T47D (cell line): Measurements from ENCODE around the gene MIER3.

Source experiments
- DNase-seq, 2 experiments: peaks; one replicate each; pipeline versions ENCODE4 v3.0.0 to v3.0.0-alpha.2; 2011 to 2012; ENCODE audit warnings: low read depth in 1 of 2, low spot score in 1 of 2
- JUND ChIP-seq: IDR thresholded peaks from 2 replicates; pipeline ENCODE4 v1.6.1; 2012; ENCODE audit warnings: low read depth
- in situ Hi-C: cut with HindIII; loops from 2 replicates; pipeline ENCODE4 v1.10.0; 2016; ENCODE audit warnings: low sequenced_read_pairs, low pct_unique_long_range_greater_than_20kb

The MIER3 gene, protein sequence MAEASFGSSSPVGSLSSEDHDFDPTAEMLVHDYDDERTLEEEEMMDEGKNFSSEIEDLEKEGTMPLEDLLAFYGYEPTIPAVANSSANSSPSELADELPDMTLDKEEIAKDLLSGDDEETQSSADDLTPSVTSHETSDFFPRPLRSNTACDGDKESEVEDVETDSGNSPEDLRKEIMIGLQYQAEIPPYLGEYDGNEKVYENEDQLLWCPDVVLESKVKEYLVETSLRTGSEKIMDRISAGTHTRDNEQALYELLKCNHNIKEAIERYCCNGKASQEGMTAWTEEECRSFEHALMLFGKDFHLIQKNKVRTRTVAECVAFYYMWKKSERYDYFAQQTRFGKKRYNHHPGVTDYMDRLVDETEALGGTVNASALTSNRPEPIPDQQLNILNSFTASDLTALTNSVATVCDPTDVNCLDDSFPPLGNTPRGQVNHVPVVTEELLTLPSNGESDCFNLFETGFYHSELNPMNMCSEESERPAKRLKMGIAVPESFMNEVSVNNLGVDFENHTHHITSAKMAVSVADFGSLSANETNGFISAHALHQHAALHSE

DNA sequence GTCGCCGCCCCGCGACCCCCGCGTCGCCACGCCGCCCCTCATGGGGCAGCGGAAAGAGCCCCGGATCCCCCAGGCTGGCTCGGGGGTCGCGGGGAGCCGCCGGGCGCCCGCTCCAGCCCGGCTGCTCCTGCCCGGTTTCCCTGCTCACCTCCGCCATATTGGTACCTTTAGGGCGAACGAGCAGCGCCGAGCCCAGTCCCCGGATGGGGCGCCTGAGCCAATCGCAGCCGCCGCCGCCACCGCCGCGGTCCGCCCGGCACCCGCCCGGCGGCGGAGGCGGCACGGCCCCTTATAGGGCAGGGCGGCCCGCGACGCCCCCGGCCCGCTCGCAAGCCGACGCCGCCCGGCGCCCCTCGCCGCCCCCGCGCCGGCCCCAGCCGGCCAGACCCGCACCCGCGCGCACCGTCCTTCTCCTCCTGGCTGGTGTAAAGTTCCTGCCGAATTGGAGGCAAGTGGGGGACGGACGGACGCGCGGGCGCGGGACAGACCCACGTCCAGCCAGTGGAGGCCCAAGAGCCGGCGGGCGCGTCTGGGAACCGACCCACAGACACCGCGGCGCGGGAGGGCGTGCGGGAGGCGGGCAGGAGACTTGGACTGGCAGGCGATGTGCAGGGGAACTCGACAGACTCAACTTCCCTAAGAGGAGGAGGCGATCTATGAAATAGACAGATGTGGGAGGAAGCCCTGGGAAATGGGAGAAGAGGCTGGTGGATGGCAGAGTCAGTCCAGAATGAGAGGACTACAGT lies at the start of gene MIER3:
Gene MIER3 (minus strand): TSS at position 178 of the 746 bp plus-strand sequence. CDS start 21 bp downstream, at position 157.
- in situ Hi-C loops: no loop called here
- TF ChIP-seq JUND: no peak
- DNase-seq: peak; percentile 84 to 95

DNA sequence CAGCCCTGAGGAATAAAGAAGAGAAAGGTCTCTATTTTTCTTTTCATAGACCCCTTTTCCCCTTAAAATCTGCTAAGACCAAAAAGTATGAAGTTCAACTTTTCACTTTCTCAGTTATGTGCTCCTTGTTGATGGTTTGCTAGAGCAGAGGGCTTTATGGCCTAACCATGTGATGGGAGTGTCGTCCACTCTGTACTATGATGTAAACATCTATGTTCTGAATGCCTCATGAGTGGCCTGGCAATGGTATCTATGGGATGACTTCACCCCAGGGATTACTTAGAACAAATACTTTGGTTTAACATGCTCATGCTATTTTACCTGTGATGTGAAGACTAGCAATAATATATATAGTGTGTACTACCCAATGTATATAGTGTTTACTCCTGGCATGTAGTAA lies 43.7 kb upstream of the MIER3 start:
- TF ChIP-seq JUND: no peak
- DNase-seq: no peak
- in situ Hi-C loops: no loop called here

DNA sequence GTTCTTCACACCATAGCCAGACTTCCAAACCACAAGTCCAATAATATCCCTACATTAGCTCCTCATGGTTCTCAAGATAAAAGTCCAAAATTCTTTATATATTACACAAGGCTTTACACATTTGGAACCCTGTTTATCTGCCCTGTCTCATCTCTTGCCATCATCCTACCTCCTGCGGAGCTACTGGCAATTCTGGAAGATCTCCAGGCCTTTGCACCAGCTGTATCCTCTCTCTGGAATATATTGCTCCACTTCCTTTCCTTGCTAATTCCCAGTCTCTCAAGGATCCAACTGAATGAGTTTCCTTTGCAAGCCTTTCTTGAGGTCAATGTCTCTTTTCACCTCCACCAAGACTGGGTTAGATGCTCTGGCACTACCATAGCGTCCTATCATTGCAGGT lies 41.3 kb upstream of the MIER3 start:
- no peak for TF ChIP-seq JUND
- no peak for DNase-seq
- in situ Hi-C loops: no loop called here

DNA sequence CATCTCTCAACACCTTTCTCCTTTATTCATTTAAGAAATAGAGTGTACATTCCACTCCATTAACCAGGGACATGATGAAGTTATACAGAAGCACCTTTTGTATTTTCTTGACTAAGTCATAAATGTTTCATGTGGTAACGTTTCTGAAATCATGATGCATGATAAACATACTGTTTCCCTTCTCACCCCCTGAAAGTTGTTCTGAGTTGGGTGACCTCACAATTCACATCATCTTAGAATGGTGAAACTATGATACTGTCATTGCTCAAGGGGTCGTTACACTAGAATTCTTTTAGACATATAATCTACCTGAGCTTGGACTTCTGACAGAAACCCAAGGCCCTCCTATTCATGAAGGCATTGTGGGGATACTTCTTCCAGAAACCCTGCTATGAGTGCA lies 37.8 kb upstream of the MIER3 start:
- in situ Hi-C loops: no loop called here
- DNase-seq: no peak
- no peak for TF ChIP-seq JUND

DNA sequence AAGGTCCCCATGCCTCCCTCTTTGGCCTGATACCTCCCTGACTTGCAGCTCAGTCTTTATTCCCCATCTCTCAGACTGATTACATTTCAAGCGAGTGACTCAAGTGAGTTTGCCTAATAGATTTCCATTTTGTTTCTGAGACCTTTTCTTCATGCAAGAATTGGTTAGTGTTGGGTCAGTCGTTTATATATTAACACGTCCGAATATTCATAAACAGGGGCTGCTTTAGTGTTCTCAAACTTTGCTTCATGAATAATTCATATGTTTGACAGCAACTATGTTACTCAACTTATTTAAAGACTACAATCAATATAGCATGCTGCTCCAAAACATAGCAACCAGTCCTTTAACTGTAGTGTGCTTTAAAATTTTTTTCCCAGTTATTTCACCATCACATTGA lies 36.6 kb upstream of the MIER3 start:
- in situ Hi-C loops: no loop called here
- no peak for DNase-seq
- no peak for TF ChIP-seq JUND

DNA sequence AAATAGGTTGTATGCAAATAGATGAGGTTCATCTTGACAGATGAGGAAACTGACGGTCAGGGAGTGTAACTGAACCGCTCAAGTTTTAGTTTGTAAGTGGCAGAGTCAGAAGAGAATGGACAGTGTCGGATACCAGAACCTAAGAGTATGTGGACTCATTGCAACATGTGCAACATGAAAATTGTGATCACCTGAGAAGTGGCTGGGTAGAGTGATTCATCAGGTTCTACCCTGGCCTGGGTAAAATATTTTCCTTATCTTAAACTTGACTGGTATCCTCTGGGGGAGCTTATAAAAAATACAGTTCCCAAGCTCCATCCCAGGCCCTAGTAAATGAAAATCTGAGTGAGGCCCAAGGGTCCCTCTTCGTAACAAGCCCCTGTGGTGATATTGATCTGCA lies 35.2 kb upstream of the MIER3 start:
- no peak for TF ChIP-seq JUND
- in situ Hi-C loops: no loop called here
- DNase-seq: no peak

DNA sequence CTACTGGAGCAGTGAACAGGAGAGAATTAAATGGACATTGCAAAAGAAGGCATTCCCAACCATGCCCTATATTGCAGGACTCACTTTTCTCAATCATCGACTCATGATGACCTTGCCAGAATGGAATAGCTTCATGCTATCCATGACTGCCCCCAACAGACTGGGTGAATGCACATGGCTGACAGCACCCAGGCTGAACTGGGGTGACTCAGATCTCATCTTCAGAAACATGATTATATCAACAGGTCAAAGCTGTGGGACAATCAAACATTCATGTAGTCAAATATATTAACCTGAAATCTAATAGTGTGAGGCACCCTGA lies 34.7 kb upstream of the MIER3 start:
- no peak for DNase-seq
- no peak for TF ChIP-seq JUND
- in situ Hi-C loops: no loop called here

DNA sequence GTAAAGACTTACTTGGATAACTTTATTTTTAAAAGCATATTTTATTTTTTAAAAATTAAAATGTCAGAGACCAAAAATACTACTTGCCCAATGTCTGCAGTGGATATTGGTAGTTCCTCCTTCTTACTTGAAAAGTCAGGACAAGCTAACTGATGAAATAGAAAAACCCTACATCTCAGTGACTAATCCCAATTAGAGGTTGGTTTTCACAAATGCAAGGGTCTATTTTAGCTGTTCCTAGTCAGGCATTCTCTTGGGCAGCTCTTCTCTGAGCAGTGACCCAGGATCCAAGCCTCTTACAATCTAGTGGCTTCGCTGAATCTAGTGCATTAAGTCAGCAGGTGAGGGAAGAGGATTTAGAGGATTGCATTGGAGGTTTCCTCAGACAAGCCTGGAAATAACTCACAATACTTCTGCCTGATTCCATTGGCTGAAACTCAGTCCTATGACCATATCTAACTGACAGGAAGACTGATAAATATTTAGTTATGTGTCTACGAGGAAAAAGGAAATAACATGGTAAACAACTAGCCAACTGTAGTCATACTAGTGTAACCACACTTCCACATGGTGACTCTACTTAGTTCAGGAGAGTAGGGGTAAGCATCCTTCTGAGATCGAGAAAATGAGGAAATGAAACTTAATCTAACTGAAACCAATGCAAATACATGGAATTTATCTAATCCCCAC lies 34.2 kb upstream of the MIER3 start:
- DNase-seq: no peak
- in situ Hi-C loops: no loop called here
- no peak for TF ChIP-seq JUND

DNA sequence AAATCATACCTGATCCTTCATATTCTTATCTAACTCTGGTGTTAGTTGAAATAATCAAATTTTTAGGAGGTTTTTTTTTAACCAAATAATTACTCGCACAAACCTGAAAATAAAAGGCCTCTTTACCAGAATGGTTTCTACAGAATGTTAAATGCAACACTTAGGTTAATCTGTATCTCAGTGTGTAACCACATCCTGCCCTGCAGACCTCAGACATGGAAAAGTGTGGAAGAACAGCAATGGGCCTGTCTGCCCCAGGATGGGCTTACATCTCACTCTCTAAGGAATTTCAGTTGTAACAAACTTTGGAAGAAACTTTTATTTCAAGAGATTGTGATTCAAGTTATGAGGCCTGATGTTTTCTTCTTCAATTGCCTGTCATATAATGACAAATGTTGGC lies 32.5 kb upstream of the MIER3 start:
- in situ Hi-C loops: no loop called here
- TF ChIP-seq JUND: no peak
- DNase-seq: no peak

DNA sequence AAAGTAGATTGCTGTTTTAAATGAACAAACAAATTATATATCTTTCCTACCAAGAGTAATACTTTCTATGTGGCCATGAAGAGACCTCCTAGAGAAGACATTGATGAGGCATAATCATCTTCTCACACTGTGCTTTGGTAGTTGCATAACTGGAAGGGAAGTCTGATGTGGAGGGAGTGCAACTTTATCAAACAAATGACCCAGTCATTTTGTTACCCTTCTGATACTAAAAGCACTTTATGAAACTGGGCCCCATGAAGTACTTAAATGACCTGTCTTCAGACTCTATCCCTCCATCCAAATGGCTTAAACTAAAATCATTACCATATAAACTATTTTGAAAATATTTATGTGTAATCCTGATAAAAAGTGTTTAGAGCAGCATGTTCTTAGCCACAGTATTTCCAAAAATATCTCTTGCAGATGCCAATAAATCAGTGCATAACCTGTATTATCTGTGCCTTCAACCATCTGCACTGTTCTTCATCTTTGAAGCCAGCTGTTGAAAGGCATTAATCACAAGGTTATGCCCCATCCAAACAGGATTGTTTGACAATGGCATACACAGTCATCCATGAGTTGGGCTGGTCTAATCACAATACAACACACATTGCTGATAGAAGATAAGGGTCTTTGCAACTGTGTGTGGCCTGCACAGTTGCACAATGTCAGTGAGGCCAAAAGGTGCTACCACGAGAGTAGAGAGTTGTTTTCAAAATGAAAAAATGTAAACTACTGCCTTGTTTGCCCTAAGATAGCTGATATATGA lies 31.9 kb upstream of the MIER3 start:
- TF ChIP-seq JUND: no peak
- DNase-seq: no peak
- in situ Hi-C loops: no loop called here

DNA sequence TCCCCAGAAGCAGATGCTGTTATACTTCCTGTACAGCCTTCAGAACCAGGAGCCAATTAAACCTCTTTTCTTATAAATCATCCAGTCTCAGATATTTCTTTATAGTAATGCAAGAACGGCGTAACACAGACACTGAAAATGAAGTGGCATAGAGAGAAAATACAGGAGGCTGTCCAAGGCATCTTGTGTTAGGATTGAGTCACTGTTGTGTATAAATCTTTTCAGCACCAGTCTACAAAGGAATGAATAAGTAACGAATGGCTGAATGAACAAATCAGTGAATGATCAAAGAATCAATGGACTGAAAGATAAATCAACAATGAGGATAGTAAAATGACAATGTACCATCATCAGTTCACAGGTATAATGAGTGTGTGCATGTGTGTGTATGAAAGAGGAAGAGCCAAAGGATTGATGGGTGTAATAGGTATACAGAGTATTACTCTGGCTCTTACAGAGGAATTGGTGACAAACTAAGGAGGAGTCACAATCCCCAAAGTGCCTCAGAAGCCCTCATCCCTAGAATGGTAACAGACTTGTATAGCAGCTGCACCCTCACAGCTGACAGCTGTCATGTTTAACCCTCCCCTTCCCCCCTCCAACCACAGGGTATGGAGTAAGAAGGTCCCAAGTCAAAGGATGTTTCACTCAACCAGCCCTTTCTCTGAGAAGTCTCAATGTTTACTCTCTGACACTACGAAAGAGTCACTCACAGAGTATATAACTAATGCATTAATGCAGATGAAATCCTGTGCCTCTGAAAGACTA lies 29.8 kb upstream of the MIER3 start:
- DNase-seq: no peak
- in situ Hi-C loops: no loop called here
- no peak for TF ChIP-seq JUND
